SK-N-SH treated with all-trans-retinoic acid at 6 μM for 48 hours (cell line): Measurements from ENCODE around the gene SOX10.

Experiments
- ATAC-seq: fragments of 200-7000 bp; cut with Tn5 transposase; 3 replicates; pipeline ENCODE4 v1.9.1; 2020; ENCODE audit warnings: mild to moderate bottlenecking, moderate library complexity
- ARNTL ChIP-seq: fragments of 450-650 bp; formaldehyde crosslinking; IDR thresholded peaks from 2 replicates; pipeline ENCODE4 v1.5.0; 2020; ENCODE audit warnings: low read depth, mild to moderate bottlenecking, moderate library complexity, borderline replicate concordance
- BACH2 ChIP-seq: fragments of 250-450 bp; sonication (Bioruptor Pico); IDR thresholded peaks from 2 replicates; pipeline ENCODE4 v1.9.0; 2021; ENCODE audit warnings: mild to moderate bottlenecking, borderline replicate concordance
- CSDC2 ChIP-seq: fragments of 250-450 bp; sonication (Bioruptor Pico); IDR thresholded peaks from 2 replicates; pipeline ENCODE4 v1.5.0; 2020; ENCODE audit warnings: mild to moderate bottlenecking, moderate library complexity
- GLIS3 ChIP-seq: fragments of 250-450 bp; sonication (Bioruptor Pico); IDR thresholded peaks from 2 replicates; pipeline ENCODE4 v1.5.0; 2020; ENCODE audit warnings: mild to moderate bottlenecking, moderate library complexity
- ISL1 ChIP-seq: fragments of 250-450 bp; sonication (Bioruptor Pico); IDR thresholded peaks from 2 replicates; pipeline ENCODE4 v2.1.2; 2022; ENCODE audit warnings: mild to moderate bottlenecking, moderate library complexity
- OSR1 ChIP-seq: fragments of 250-450 bp; sonication (Bioruptor Pico); IDR thresholded peaks from 2 replicates; pipeline ENCODE4 v1.8.0; 2022; ENCODE audit warnings: moderate library complexity, mild to moderate bottlenecking, inconsistent platforms
- PATZ1 ChIP-seq: fragments of 250-450 bp; sonication (Bioruptor Pico); IDR thresholded peaks from 2 replicates; pipeline ENCODE4 v1.8.0; 2020; ENCODE audit warnings: mild to moderate bottlenecking, moderate library complexity, borderline replicate concordance
- PPARA ChIP-seq: fragments of 250-450 bp; sonication (Bioruptor Pico); IDR thresholded peaks from 2 replicates; pipeline ENCODE4 v1.5.0; 2020; ENCODE audit warnings: mild to moderate bottlenecking, borderline replicate concordance
- RARB ChIP-seq: fragments of 250-450 bp; sonication (Bioruptor Pico); IDR thresholded peaks from 2 replicates; pipeline ENCODE4 v1.8.0; 2021; ENCODE audit warnings: mild to moderate bottlenecking, moderate library complexity
- SNAI2 ChIP-seq: fragments of 250-450 bp; sonication (Bioruptor Pico); IDR thresholded peaks from 2 replicates; pipeline ENCODE4 v1.5.0; 2020; ENCODE audit warnings: mild to moderate bottlenecking, moderate library complexity
- TCF4 ChIP-seq: fragments of 250-450 bp; sonication (Bioruptor Pico); IDR thresholded peaks from 2 replicates; pipeline ENCODE4 v1.8.0; 2021; ENCODE audit warnings: mild to moderate bottlenecking, moderate library complexity, borderline replicate concordance
- TSHZ2 ChIP-seq: fragments of 250-450 bp; sonication (Bioruptor Pico); IDR thresholded peaks from 2 replicates; pipeline ENCODE4 v1.5.0; 2020; ENCODE audit warnings: mild to moderate bottlenecking, moderate library complexity
- ZC3H10 ChIP-seq: fragments of 250-450 bp; sonication (Bioruptor Pico); IDR thresholded peaks from 2 replicates; pipeline ENCODE4 v1.5.1; 2021; ENCODE audit warnings: mild to moderate bottlenecking, moderate library complexity
- ZFP3 ChIP-seq: fragments of 250-450 bp; sonication (Bioruptor Pico); IDR thresholded peaks from 2 replicates; pipeline ENCODE4 v1.5.0; 2020; ENCODE audit warnings: mild to moderate bottlenecking, moderate library complexity
- ZFP30 ChIP-seq: fragments of 450-650 bp; formaldehyde crosslinking; IDR thresholded peaks from 2 replicates; pipeline ENCODE4 v1.5.0; 2022; ENCODE audit warnings: mild to moderate bottlenecking, moderate library complexity
- ZNF565 ChIP-seq: fragments of 450-650 bp; formaldehyde crosslinking; conservative IDR thresholded peaks from 2 replicates; pipeline ENCODE4 v1.5.0; 2020; ENCODE audit warnings: low read depth, mild to moderate bottlenecking, moderate library complexity
- ZNF70 ChIP-seq: fragments of 450-650 bp; formaldehyde crosslinking; IDR thresholded peaks from 2 replicates; pipeline ENCODE4 v1.5.0; 2020; ENCODE audit warnings: mild to moderate bottlenecking, moderate library complexity
- ZNF8 ChIP-seq: fragments of 450-650 bp; formaldehyde crosslinking; IDR thresholded peaks from 2 replicates; pipeline ENCODE4 v1.5.0; 2020; ENCODE audit warnings: mild to moderate bottlenecking, moderate library complexity
- TF ChIP-seq, protein P1 (sequence below): fragments of 250-450 bp; sonication (Bioruptor Pico); IDR thresholded peaks from 2 replicates; pipeline ENCODE4 v1.5.1; 2020; ENCODE audit warnings: low read depth, mild to moderate bottlenecking, moderate library complexity
- TF ChIP-seq, protein P2 (sequence below): fragments of 250-450 bp; sonication (Bioruptor Pico); IDR thresholded peaks from 2 replicates; pipeline ENCODE4 v1.8.0; 2021; ENCODE audit warnings: low read depth, mild to moderate bottlenecking, moderate library complexity, borderline replicate concordance
- TF ChIP-seq, protein P3 (sequence below): fragments of 250-450 bp; sonication (Bioruptor Pico); IDR thresholded peaks from 2 replicates; pipeline ENCODE4 v1.5.1; 2021; ENCODE audit warnings: mild to moderate bottlenecking, moderate library complexity

Gene SOX10

DNA sequence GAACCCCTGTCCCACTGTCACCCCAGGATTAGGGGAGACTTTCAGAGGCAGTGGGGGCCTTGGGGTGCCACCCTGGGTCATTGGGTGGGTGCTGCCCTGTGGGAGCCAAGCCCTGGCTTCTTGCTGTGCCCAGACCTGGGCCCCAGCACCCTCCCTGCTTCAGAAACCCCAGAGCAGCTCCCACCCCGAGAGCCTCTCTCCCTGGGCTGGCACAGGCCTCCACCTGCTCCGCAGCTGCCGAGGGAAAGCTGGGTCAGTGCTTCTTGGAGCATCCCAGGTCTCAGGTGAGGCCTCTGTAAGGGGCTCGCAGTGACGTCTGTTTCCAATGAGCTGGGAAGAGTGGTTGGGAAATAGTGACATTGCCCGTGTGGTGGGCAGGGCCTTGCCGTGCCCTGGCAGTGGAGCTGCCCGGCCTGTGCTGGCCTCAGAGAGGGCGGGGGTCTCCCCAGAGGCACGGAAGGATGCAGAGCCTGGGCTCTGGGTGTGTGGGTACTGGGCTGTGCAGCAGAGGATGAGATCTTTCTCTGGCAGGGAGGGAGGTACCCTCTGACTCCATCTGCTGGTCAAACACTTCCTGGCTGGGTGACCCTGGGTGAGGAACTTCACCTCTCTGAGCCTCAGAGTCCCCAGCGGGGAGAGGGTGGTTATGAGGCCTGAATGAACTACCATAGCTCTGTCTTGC lies 53.9 kb downstream of the SOX10 start:
- peak; percentile 19; the same call in 2 of the 3 replicates for ATAC-seq
- TF ChIP-seq BACH2 (CRISPR knock-in tag) (no peak), PPARA (CRISPR knock-in tag) (no peak), SNAI2 (CRISPR knock-in tag) (no peak), PATZ1 (CRISPR knock-in tag) (no peak), OSR1 (CRISPR knock-in tag) (no peak), ZNF8 (no peak), TSHZ2 (no peak), ZFP30 (no peak), ZFP3 (CRISPR knock-in tag) (no peak), RARB (CRISPR knock-in tag) (no peak), ZC3H10 (CRISPR knock-in tag) (no peak), CSDC2 (no peak), GLIS3 (CRISPR knock-in tag) (no peak), ISL1 (CRISPR knock-in tag) (no peak), ZNF70 (CRISPR knock-in tag) (no peak), ARNTL (CRISPR knock-in tag) (no peak), TCF4 (no peak)
- TF ChIP-seq, protein P1, sequence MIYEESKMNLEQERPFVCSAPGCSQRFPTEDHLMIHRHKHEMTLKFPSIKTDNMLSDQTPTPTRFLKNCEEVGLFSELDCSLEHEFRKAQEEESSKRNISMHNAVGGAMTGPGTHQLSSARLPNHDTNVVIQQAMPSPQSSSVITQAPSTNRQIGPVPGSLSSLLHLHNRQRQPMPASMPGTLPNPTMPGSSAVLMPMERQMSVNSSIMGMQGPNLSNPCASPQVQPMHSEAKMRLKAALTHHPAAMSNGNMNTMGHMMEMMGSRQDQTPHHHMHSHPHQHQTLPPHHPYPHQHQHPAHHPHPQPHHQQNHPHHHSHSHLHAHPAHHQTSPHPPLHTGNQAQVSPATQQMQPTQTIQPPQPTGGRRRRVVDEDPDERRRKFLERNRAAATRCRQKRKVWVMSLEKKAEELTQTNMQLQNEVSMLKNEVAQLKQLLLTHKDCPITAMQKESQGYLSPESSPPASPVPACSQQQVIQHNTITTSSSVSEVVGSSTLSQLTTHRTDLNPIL: no peak
- TF ChIP-seq, protein P2, sequence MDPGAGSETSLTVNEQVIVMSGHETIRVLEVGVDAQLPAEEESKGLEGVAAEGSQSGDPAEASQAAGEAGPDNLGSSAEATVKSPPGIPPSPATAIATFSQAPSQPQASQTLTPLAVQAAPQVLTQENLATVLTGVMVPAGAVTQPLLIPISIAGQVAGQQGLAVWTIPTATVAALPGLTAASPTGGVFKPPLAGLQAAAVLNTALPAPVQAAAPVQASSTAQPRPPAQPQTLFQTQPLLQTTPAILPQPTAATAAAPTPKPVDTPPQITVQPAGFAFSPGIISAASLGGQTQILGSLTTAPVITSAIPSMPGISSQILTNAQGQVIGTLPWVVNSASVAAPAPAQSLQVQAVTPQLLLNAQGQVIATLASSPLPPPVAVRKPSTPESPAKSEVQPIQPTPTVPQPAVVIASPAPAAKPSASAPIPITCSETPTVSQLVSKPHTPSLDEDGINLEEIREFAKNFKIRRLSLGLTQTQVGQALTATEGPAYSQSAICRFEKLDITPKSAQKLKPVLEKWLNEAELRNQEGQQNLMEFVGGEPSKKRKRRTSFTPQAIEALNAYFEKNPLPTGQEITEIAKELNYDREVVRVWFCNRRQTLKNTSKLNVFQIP (CRISPR knock-in tag): no peak
- TF ChIP-seq, protein P3, sequence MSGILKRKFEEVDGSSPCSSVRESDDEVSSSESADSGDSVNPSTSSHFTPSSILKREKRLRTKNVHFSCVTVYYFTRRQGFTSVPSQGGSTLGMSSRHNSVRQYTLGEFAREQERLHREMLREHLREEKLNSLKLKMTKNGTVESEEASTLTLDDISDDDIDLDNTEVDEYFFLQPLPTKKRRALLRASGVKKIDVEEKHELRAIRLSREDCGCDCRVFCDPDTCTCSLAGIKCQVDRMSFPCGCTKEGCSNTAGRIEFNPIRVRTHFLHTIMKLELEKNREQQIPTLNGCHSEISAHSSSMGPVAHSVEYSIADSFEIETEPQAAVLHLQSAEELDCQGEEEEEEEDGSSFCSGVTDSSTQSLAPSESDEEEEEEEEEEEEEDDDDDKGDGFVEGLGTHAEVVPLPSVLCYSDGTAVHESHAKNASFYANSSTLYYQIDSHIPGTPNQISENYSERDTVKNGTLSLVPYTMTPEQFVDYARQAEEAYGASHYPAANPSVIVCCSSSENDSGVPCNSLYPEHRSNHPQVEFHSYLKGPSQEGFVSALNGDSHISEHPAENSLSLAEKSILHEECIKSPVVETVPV (CRISPR knock-in tag): no peak

- no peak for ATAC-seq
- TF ChIP-seq, protein P1: no peak
- TF ChIP-seq ZNF8 (no peak), ARNTL (CRISPR knock-in tag) (no peak), GLIS3 (CRISPR knock-in tag) (no peak), BACH2 (CRISPR knock-in tag) (no peak), TSHZ2 (no peak), ISL1 (CRISPR knock-in tag) (no peak), ZNF565 (CRISPR knock-in tag) (no peak)
- TF ChIP-seq, all 23 proteins: peak for 0
Measured at GRCh38 chr22:37929390-37929789, 55.0 kb downstream of the SOX10 start.
